GM10266 (cell line): ENCODE data around the gene FCHSD2.

ENCODE experiments used
- DNase-seq: peaks from one replicate; pipeline ENCODE4 v3.0.0; 2012; ENCODE audit errors: extremely low spot score
- TF ChIP-seq, protein P1 (sequence below): IDR thresholded peaks from 2 replicates; pipeline ENCODE4 v1.5.1; 2012; ENCODE audit warnings: mild to moderate bottlenecking, low read depth; ENCODE audit not compliant: control insufficient read depth, insufficient read depth; ENCODE audit errors: missing control alignments

FCHSD2 gene

DNA sequence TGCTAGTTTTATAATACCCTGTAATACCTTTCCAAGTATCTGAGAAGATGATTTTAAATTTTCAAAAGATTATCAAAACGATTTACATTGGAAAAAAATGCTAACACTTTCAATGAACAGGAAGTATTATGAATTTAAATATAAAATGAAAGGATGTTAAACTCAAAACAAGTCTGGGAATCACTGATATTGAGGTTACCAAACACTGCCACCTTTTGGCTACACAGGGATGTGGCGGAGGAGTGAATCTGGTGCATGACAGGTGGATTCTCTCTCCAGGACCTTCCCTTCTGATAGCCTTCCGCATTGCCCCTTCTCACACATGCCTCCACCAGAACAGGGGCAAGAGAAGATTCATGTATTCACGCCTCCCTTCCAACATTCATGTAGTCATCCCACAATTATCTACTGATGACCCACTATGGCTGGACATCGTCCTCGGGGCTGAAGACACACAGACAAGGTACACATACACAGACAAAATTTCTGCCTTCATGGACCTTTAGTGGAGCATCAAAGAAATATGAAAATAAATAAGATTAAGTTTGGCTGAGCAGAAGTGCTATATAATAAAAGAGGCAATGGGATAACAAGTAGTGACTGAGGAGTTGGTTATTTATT, 293.2 kb downstream of the FCHSD2 start:
- TF ChIP-seq, protein P1, sequence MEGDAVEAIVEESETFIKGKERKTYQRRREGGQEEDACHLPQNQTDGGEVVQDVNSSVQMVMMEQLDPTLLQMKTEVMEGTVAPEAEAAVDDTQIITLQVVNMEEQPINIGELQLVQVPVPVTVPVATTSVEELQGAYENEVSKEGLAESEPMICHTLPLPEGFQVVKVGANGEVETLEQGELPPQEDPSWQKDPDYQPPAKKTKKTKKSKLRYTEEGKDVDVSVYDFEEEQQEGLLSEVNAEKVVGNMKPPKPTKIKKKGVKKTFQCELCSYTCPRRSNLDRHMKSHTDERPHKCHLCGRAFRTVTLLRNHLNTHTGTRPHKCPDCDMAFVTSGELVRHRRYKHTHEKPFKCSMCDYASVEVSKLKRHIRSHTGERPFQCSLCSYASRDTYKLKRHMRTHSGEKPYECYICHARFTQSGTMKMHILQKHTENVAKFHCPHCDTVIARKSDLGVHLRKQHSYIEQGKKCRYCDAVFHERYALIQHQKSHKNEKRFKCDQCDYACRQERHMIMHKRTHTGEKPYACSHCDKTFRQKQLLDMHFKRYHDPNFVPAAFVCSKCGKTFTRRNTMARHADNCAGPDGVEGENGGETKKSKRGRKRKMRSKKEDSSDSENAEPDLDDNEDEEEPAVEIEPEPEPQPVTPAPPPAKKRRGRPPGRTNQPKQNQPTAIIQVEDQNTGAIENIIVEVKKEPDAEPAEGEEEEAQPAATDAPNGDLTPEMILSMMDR: peak; percentile 49
- DNase-seq: no peak

DNA sequence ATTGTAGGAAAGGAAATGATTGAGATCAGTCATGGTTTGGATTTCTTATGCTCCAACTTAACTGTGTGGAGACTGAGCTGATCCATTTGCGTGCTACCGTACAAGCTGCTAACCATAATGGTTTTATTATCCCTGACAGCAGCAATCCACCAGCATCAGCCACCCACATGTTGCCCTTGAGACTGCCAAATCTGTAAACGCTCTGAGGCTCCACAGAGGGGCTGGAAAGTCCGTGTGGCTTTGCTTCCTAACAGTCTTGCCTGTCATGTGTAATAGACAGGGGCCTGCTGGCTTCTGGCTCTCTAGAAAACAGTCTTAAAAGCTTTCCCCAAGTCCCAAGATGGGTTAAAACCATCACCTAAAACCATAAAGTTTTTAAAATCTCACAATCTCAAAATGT, 297.8 kb downstream of the FCHSD2 start:
- TF ChIP-seq, protein P1: no peak

DNA sequence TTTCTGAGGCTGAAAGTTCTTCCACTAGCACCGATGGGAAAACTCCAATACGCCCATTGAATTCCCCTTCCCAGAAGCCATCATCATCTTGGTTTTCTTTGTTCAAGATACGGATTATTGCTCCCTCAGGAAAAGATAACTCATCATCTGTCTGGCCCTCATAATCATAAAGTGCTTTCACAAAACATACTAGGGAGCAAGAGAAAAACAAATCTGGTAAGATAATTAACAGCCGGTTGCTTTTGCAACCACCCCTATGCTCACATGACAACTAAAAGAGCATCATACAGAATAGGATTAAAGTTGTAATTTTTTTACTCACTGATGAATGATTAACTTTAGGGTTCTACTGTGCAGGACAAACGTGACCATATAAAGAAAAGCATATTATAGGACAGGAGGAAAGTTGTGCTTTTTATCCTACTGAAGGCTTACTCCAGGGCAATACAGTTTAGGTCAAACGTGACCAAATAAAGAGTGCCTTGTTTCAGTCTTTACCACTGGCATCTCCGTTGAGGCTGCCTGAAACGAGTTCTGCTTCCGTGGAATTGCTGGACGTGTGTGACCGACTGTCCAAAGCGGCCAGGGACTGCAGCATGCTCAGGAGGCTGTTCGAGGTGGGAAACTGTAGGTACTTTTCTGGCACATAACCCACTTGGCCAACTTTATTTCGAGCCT, 299.3 kb downstream of the FCHSD2 start:
- TF ChIP-seq, protein P1: no peak
- DNase-seq: no peak

More for the DNA sequence above, 297.8 kb downstream of the FCHSD2 start:
- DNase-seq: no peak

- no peak for DNase-seq
- TF ChIP-seq, protein P1: no peak
Observed at GRCh38 chr11:72842126-72842525, 300.0 kb downstream of the FCHSD2 start.

DNA sequence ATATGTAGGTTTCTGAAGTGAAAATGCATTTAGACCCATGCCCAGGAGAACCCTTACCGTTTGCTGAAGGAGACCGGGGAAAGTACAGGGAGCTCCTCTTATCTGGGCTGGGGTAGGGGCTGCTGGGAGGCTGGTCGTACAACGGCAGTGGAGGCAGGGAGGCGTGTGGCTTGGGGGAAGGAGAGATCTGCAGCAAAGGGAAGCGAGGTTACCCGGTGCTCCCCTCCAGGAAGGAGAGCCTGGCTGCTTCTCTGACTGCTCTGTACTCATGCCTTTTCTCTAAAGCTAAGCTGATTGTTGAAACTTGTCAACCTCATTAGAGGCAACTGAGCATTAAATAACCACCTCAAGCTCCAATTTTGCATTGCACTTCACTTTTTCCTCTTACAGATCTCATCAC, 300.7 kb downstream of the FCHSD2 start:
- TF ChIP-seq, protein P1: no peak
- no peak for DNase-seq

- TF ChIP-seq, protein P1: no peak
- DNase-seq: no peak
Observed at GRCh38 chr11:72840780-72841179, 301.3 kb downstream of the FCHSD2 start.

- no peak for DNase-seq
- TF ChIP-seq, protein P1: no peak
Observed at GRCh38 chr11:72838691-72839305, 303.3 kb downstream of the FCHSD2 start.
